Psoas muscle (tissue), 8 donors: Measurements from ENCODE around the gene ZNHIT3. TPM values are rescaled to one million over a fixed set of nuclear protein-coding genes. Genes with fewer than 3 reads are reported as not detected.

Source experiments
- ATAC-seq, 4 donors: fragments of 200-7000 bp; cut with Tn5 transposase; one replicate each; pipeline ENCODE4 v1.9.1; 2020; ENCODE audit warnings: moderate library complexity in 3 of 4, mild to moderate bottlenecking in 2 of 4
- DNase-seq, 2 donors: peaks; one replicate each; pipeline ENCODE4 v3.0.0-alpha.2; 2020
- H3K27ac ChIP-seq: fragments of 200-600 bp; one replicate; pipeline ENCODE4 v1.8.0; 2022
- H3K27me3 ChIP-seq, 3 donors: fragments of 200-600 bp in 1 of 3; one replicate each; pipeline versions ENCODE4 v1.6.1 to v1.8.0; 2013 to 2022; ENCODE audit warnings: low read length in 2 of 3, mild to moderate bottlenecking in 2 of 3, moderate library complexity in 1 of 3; ENCODE audit not compliant: insufficient read depth in 3 of 3
- H3K36me3 ChIP-seq, 2 donors: fragments of 200-600 bp in 1 of 2; one replicate each; pipeline versions ENCODE4 v1.6.1 to v1.8.0; 2013 to 2022; ENCODE audit warnings: low read depth in 1 of 2, mild to moderate bottlenecking in 1 of 2, moderate library complexity in 1 of 2; ENCODE audit not compliant: insufficient read depth in 1 of 2
- H3K4me1 ChIP-seq: fragments of 200-600 bp; one replicate; pipeline ENCODE4 v1.8.0; 2022
- H3K4me3 ChIP-seq: fragments of 200-600 bp; one replicate; pipeline ENCODE4 v1.8.0; 2022; ENCODE audit warnings: mild to moderate bottlenecking
- H3K9me3 ChIP-seq: fragments of 200-600 bp; one replicate; pipeline ENCODE4 v1.8.0; 2022
- CTCF ChIP-seq: fragments of 200-600 bp; IDR thresholded peaks from one replicate; pipeline ENCODE4 v1.8.0; 2022; ENCODE audit warnings: antibody characterized with exemption
- WGBS, 3 donors: extraction: QIAGEN DNeasy Blood & Tissue Kit; methylation state at CpG; one replicate each; pipeline versions ENCODE4 v1.1.6 to v1.1.7; 2013; 5-methylcytosine and 5-hydroxymethylcytosine counted together
- intact Hi-C, 2 donors: fragments of 100-400 bp; cut with DNase I; formaldehyde crosslinking; loops; one replicate each; pipeline versions ENCODE4 v1.11.0 to v1.14.2; 2022
- polyA plus RNA-seq, 3 donors: library from polyadenylated mRNA; stranded (reverse); fragments of 200-250 nt; gene quantifications; one replicate each; pipeline ENCODE4 v1.2.3, GENCODE V29; 2013
- total RNA-seq, 4 donors: library from RNA; stranded (reverse); fragmentation: NEBNext Ultra II Directional in 2 of 4; extraction: Animal tissue kit (Norgen Biotek cat#: 25700) in 2 of 4; gene quantifications; one replicate each; pipeline versions ENCODE4 v1.2.1 to v1.2.4, GENCODE V29; 2021 to 2023
- donor health status: healthy with polysubstance abuse.
- donor health status: DM: no; HTN: no; CAD: no; lungs with moderate emphysema.
- donor health status: Bipolar disorder and iron deficiency.
- donor health status: healthy.
- donor health status: DM: yes; HTN: yes; CAD: no.
- donor health status: DM: no; HTN: no; CAD: no.
- donor health status: DM: no; HTN: no; CAD: no.
- donor health status: DM: yes; HTN: yes; CAD: no.

Gene ZNHIT3
- total and polyA plus RNA-seq, 7 donors: 22.7 to 80.2 (median 32.3) TPM

DNA sequence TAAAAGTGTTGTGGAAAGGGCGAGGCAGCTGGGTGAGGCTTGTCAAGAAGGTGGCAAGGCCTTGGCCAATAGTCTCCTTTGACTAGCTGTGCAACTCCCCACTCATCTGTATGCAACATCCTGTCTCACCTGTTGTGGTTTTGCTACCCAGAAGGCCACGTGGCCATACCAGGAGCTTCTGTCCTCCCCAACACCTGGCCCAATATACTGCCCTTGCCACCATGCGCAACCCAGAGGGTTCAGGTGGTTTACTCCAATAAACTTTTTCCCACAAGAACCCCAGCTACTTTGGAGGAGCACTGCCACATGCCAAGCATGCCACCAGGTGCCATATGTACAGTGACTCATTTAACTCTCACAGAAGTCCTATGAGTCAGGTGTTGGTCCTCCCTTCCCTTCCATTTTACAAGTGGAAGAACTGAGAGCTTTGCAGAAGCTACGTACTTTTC is 38.0 kb downstream of the ZNHIT3 start:
- intact Hi-C loops: no loop called here
- H3K36me3 ChIP-seq: peaks cover 15 to 92% of the 10 kb centered on the region in 2 donors
- no peaks in the 10 kb centered on the region for H3K27me3 ChIP-seq
- no peak for ATAC-seq
- no peak for TF ChIP-seq CTCF
- H3K4me3 ChIP-seq: no peak overlapping the region
- no peaks in the 10 kb centered on the region for H3K9me3 ChIP-seq
- no peak overlapping the region for H3K27ac ChIP-seq
- DNase-seq: no peak
- WGBS, 3 donors: 91 to 96% (median 93%) methylated on average over 4 of the region's 4 CpGs
- no peaks in the 10 kb centered on the region for H3K4me1 ChIP-seq

- Histone ChIP-seq H3K27me3 (no peaks in the 10 kb centered on the region), H3K9me3 (no peaks in the 10 kb centered on the region), H3K27ac (no peak overlapping the region), H3K36me3 (peaks cover 15 to 92% of the 10 kb centered on the region in 2 donors), H3K4me3 (no peak overlapping the region), H3K4me1 (no peaks in the 10 kb centered on the region)
- ATAC-seq (no peak), DNase-seq (no peak)
- intact Hi-C loops: no loop called here
- WGBS, 3 donors: 73 to 92% (median 73%) methylated on average over 2 of the region's 2 CpGs
- no peak for TF ChIP-seq CTCF
These were observed 38.6 kb downstream of the ZNHIT3 start for GRCh38 chr17:36525113-36525512.

- Histone ChIP-seq H3K36me3 (peaks cover 15 to 90% of the 10 kb centered on the region in 2 donors), H3K4me3 (no peak overlapping the region), H3K27me3 (no peaks in the 10 kb centered on the region), H3K4me1 (no peaks in the 10 kb centered on the region), H3K27ac (no peak overlapping the region), H3K9me3 (no peaks in the 10 kb centered on the region)
- DNase-seq (no peak), ATAC-seq (no peak)
- intact Hi-C loops: no loop called here
- no peak for TF ChIP-seq CTCF
- 92 to 95% (median 94%) methylated on average over 6 of the region's 6 CpGs for WGBS, 3 donors
These were observed 39.4 kb downstream of the ZNHIT3 start for GRCh38 chr17:36525888-36526287.

- H3K27ac ChIP-seq: no peak overlapping the region
- WGBS, 3 donors: 74 to 84% (median 78%) methylated on average over 7 of the region's 7 CpGs
These were observed 41.3 kb downstream of the ZNHIT3 start for GRCh38 chr17:36527621-36528250.

More at GRCh38 chr17:36527621-36528250, 41.3 kb downstream of the ZNHIT3 start:
- Histone ChIP-seq H3K36me3 (peaks cover 21 to 89% of the 10 kb centered on the region in 2 donors), H3K27me3 (no peaks in the 10 kb centered on the region), H3K9me3 (no peaks in the 10 kb centered on the region), H3K4me1 (no peaks in the 10 kb centered on the region), H3K4me3 (no peak overlapping the region)
- ATAC-seq (no peak), DNase-seq (no peak)
- TF ChIP-seq CTCF: no peak
- intact Hi-C loops: no loop called here
